GM13976 (cell line): ENCODE results near the gene TPRA1.

Experiments used
- DNase-seq: peaks from one replicate; pipeline ENCODE4 v3.0.0; 2012; ENCODE audit warnings: low spot score
- in situ Hi-C: fragments of 300-500 bp; cut with MboI; formaldehyde crosslinking; loops from one replicate; pipeline ENCODE4 v1.12.0; 2022; ENCODE audit warnings: low sequenced_read_pairs, mixed read lengths, inconsistent platforms; ENCODE audit not compliant: unreplicated experiment
- TF ChIP-seq, protein P1 (sequence below): IDR thresholded peaks from 2 replicates; pipeline ENCODE4 v1.5.1; 2012; ENCODE audit warnings: borderline replicate concordance, mild to moderate bottlenecking; ENCODE audit not compliant: insufficient read depth; ENCODE audit errors: extremely low read depth, missing control alignments, control extremely low read depth

The TPRA1 gene

DNA sequence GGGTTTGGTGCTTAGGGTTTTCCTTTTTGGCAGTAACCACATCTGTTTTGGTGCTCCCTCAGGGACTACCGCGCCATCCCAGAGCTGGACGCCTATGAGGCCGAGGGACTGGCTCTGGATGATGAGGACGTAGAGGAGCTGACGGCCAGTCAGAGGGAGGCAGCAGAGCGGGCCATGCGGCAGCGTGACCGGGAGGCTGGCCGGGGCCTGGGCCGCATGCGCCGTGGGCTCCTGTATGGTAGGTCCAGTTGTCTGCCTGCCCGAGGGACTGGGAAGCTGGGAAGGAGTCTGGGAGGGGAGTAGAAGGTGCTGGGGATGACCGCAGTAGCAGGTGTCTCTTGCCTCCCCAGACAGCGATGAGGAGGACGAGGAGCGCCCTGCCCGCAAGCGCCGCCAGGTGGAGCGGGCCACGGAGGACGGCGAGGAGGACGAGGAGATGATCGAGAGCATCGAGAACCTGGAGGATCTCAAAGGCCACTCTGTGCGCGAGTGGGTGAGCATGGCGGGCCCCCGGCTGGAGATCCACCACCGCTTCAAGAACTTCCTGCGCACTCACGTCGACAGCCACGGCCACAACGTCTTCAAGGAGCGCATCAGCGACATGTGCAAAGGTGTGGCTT lies 14.1 kb upstream of the TPRA1 start:
- in situ Hi-C loops = no loop called here
- no peak for DNase-seq
- TF ChIP-seq, protein P1, sequence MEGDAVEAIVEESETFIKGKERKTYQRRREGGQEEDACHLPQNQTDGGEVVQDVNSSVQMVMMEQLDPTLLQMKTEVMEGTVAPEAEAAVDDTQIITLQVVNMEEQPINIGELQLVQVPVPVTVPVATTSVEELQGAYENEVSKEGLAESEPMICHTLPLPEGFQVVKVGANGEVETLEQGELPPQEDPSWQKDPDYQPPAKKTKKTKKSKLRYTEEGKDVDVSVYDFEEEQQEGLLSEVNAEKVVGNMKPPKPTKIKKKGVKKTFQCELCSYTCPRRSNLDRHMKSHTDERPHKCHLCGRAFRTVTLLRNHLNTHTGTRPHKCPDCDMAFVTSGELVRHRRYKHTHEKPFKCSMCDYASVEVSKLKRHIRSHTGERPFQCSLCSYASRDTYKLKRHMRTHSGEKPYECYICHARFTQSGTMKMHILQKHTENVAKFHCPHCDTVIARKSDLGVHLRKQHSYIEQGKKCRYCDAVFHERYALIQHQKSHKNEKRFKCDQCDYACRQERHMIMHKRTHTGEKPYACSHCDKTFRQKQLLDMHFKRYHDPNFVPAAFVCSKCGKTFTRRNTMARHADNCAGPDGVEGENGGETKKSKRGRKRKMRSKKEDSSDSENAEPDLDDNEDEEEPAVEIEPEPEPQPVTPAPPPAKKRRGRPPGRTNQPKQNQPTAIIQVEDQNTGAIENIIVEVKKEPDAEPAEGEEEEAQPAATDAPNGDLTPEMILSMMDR = no peak

DNA sequence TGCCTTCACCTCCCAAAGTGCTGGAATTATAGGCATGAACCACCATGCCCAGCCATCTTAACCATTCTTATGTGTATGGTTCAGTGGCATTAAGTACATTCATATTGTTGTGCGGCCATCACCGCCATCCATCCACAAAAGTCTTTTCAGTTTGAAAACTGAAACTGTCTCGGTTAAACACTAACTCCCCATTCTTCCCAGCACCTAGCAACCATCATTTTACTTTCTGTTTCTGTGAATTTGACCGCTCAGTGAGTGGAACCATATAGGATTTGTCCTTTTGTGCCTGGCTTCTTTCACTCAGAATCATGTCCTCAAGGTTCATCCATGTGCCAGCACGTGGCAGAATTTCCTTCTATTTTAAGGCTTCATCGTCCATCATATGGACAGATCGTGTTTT lies 13.5 kb upstream of the TPRA1 start:
- TF ChIP-seq, protein P1 = no peak
- in situ Hi-C loops = no loop called here
- no peak for DNase-seq

DNA sequence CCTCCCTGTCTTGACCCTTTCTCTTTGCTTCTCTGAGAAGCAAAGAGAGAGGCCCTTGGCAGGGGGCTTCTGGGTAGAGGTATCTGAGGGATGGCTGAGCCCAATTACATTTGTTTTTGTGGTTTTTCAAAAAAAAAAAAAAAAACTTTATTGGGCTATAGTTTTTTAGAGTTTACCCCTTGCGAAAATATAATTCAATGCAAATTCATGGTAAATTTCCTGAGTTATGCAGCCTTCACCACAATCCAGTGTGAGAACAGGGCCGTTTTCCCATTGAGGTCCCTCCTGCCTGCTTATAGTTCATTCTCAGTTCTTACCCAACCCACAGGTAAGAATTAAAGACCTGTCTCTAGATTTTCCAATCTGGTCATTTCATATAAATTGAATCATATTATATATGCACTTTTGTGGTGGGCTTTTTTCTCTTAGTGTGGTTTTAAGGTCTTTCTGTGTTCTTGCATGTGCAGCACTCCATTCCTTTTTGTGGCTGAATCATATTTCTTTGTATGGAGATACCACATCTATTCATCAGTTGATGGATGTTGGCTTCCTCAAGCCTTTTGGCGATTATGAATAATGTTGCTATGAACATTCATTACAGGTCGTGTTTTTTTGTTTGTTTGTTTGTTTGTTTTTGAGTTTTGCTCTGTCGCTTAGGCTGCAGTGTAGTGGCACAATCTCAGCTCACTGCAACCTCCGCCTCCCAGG lies 10.4 kb upstream of the TPRA1 start:
- no peak for DNase-seq
- in situ Hi-C loops = no loop called here
- TF ChIP-seq, protein P1 = no peak

DNA sequence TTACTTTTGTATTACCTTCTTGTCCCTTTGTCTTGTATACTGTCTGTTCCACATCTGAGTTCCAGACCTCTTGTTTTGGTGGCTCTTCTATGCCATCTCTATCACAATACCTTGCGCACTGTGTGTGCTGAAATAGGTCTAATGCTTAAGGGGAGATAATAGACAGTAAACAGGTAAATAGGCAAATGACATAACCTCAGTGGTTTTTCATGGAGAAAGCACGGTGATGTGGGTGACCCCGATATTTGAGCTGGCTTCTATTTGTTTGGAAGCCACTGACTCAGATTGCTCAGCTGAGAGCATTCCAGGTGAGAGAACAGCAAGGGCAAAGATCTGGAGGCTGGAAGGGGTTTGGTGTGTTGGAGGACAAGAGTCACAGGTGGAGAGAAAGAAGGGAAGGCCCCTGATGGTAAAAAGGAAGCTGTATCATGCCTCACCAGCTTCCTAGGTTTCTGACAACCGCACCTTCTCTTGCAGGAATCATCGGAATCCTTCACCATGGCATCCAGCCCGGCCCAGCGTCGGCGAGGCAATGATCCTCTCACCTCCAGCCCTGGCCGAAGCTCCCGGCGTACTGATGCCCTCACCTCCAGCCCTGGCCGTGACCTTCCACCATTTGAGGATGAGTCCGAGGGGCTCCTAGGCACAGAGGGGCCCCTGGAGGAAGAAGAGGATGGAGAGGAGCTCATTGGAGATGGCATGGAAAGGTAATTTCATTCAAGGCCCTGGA lies 8.5 kb upstream of the TPRA1 start:
- in situ Hi-C loops = no loop called here
- TF ChIP-seq, protein P1 = no peak
- DNase-seq = no peak

DNA sequence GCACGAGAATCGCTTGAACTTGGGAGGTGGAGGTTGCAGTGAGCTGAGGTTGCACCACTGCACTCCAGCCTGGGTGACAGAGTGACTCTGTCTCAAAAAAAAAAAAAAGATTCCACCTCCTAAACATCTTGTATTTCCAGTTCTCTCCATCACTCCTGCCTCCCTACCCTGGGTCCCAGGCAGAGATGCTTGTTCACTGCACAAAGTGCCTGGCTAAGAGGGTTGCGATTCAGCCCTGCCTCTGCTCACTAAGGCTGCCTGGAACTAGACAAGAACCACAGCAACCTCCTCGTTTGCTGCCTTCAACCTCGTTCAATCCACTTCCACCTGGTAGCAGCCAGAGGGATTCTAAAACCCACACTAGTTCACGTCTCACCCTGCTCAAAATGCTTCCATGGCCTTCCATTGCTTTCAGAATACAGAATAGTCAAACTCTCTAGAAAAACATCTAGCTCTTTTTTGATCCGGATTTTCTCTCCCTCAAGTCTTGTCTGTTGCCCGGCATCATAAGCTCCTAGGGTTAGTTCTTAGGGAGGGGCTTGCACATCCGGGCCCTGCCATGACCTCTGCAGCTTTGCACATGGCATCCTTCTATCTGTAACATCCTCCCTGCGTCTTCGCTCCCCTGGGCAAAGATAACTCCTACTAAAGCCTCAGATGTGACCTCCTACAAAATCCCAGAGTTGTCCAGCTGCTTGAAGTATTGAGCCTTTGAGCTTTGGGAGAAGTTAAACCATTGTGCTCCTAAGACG lies 6.7 kb upstream of the TPRA1 start:
- TF ChIP-seq, protein P1 = no peak
- no peak for DNase-seq
- in situ Hi-C loops = no loop called here

DNA sequence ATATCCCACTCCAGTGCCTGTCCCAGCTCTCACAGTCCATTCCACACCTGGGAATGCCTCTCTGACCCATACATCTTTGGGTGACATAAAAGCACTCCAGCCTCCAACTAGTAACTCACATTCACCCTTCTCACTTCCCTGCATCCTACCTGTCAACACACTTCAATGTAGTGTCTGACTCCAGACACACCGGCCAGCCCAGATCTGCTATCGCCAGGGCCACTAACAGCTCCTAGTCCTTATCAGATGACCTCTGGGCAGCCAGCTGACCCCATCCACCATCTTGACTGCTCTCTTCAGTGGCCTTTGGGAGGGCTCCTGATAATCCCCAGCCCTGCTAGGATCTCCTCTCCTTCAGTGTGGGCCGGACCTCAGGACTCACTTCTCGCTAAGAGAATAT lies 4.8 kb upstream of the TPRA1 start:
- no peak for DNase-seq
- in situ Hi-C loops = no loop called here
- TF ChIP-seq, protein P1 = no peak
